OCI-LY3 (cell line): ENCODE results near the gene STEEP1.
"Not testable (repeated sequence)": the region's sequence is repeated elsewhere in the genome, so short reads cannot be mapped to it uniquely, and the experiment has no call there.

Source experiments
- H2AFZ ChIP-seq: fragments of 200-600, 300-600 bp; shearing (Covaris generic); 2 replicates; pipeline ENCODE4 v1.6.0; 2014; ENCODE audit warnings: antibody characterized with exemption, low read depth, low read length
- H3K27ac ChIP-seq: fragments of 200-600, 300-600 bp; sonication (generic); 2 replicates; pipeline ENCODE4 v1.5.1; 2014; ENCODE audit warnings: mild to moderate bottlenecking, low read length, moderate library complexity, mixed read lengths
- H3K27me3 ChIP-seq: fragments of 200-600, 300-600 bp; sonication (generic); 2 replicates; pipeline ENCODE4 v1.6.1; 2014; ENCODE audit warnings: low read depth, low read length, mixed read lengths
- H3K36me3 ChIP-seq: fragments of 200-600, 300-600 bp; sonication (generic); replicated peaks from 2 replicates; pipeline ENCODE3; 2014; ENCODE audit warnings: low read depth, low read length, mixed read lengths
- H3K4me1 ChIP-seq: fragments of 300-600, 200-600 bp; sonication (generic); 2 replicates; pipeline ENCODE4 v1.6.1; 2014; ENCODE audit warnings: low read length, mixed read lengths
- H3K4me2 ChIP-seq: fragments of 200-600, 300-600 bp; sonication (generic); 2 replicates; pipeline ENCODE4 v1.6.1; 2014; ENCODE audit warnings: low read length, mixed read lengths
- H3K4me3 ChIP-seq: fragments of 300-600, 200-600 bp; sonication (generic); 2 replicates; pipeline ENCODE4 v1.5.1; 2014; ENCODE audit warnings: antibody characterized with exemption, mild to moderate bottlenecking, low read length, moderate library complexity
- H3K79me2 ChIP-seq: fragments of 300-600, 200-600 bp; shearing (Covaris generic); 2 replicates; pipeline ENCODE4 v1.6.1; 2014; ENCODE audit warnings: mild to moderate bottlenecking, low read length, mixed read lengths
- H3K9ac ChIP-seq: fragments of 300-600, 200-600 bp; shearing (Covaris generic); 2 replicates; pipeline ENCODE4 v1.6.0; 2014; ENCODE audit warnings: mild to moderate bottlenecking, low read length, moderate library complexity
- H3K9me3 ChIP-seq: fragments of 200-600, 300-600 bp; shearing (Covaris generic); 2 replicates; pipeline ENCODE4 v1.6.1; 2014; ENCODE audit warnings: low read length, mixed read lengths; ENCODE audit not compliant: insufficient read depth
- H4K20me1 ChIP-seq: fragments of 200-600, 300-600 bp; sonication (generic); 2 replicates; pipeline ENCODE4 v1.6.1; 2016; ENCODE audit warnings: low read length, mixed read lengths; ENCODE audit not compliant: insufficient read depth
- EZH2phosphoT487 ChIP-seq: fragments of 200-600 bp; shearing (Covaris generic); IDR thresholded peaks from 2 replicates; pipeline ENCODE4 v1.6.1; 2018; ENCODE audit warnings: antibody characterized with exemption, mixed run types, low read depth
- TF ChIP-seq, protein P1 (sequence below): fragments of 200-600, 300-600 bp; sonication (generic); IDR thresholded peaks from 2 replicates; pipeline ENCODE4 v1.5.1; 2014; ENCODE audit warnings: antibody characterized with exemption, low read length, low read depth

STEEP1 gene

GRCh38 chrX:119497185-119497584, 68.0 kb downstream of the STEEP1 start:
- Histone ChIP-seq H3K27me3 (no peaks in the 10 kb centered on the region), H3K4me1 (no peaks in the 10 kb centered on the region), H3K9me3 (no peaks in the 10 kb centered on the region), H3K36me3 (no peaks in the 10 kb centered on the region), H3K27ac (no peak overlapping the region), H2AFZ (no peak overlapping the region), H3K4me3 (no peak overlapping the region), H3K4me2 (no peak overlapping the region), H4K20me1 (no peaks in the 10 kb centered on the region), H3K9ac (no peak overlapping the region), H3K79me2 (no peaks in the 10 kb centered on the region)
- TF ChIP-seq EZH2phosphoT487 = no peak
- TF ChIP-seq, protein P1, sequence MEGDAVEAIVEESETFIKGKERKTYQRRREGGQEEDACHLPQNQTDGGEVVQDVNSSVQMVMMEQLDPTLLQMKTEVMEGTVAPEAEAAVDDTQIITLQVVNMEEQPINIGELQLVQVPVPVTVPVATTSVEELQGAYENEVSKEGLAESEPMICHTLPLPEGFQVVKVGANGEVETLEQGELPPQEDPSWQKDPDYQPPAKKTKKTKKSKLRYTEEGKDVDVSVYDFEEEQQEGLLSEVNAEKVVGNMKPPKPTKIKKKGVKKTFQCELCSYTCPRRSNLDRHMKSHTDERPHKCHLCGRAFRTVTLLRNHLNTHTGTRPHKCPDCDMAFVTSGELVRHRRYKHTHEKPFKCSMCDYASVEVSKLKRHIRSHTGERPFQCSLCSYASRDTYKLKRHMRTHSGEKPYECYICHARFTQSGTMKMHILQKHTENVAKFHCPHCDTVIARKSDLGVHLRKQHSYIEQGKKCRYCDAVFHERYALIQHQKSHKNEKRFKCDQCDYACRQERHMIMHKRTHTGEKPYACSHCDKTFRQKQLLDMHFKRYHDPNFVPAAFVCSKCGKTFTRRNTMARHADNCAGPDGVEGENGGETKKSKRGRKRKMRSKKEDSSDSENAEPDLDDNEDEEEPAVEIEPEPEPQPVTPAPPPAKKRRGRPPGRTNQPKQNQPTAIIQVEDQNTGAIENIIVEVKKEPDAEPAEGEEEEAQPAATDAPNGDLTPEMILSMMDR = no peak

DNA sequence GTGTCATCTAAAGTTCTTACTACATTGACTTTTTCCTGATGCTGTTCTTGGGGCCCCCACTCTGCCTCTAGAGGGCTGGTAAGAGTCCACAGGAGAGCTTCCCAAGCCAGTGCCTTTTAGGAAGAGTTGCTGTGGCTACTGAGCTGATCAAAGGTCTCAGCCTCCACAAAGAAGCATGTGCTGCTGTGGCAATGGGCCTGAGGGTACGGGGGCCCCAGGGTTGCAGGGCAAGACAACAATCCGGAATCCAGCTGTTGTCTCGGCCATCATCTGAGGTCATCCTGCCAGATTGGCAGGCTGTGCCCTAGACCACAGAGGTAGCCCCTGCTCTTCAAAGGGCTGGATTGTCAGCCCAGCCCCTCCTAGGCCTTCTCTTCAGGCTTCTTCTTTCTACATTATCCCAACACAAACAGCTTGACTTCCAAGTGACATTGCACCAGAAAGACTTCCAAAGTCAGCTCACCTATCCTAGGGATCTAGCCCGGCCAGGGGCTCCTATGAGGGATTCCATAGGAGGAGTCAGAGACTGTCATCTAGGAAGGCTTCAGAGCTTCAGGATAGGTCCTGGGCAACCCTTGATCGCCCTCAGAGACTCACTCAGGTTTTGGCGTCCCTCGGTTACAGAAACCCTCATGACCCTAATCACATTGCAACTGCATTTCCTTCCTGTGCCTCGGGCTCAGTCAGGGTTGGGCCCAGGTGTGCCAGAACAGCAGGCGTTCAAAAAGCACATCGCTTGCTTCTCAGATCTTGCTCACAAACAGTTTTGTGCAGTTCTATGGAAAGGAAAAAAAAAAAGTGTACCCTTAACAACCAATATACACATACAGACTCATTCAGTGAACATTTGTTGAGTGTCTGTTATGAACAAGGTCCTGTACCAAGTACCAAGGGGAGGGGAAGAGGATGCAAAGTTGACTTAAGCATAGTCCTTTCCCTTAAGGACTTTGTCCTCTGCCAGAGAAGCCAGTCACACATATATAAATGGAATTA, 69.2 kb downstream of the STEEP1 start:
- no peaks in the 10 kb centered on the region for H3K27me3 ChIP-seq
- no peak overlapping the region for H2AFZ ChIP-seq
- no peaks in the 10 kb centered on the region for H3K4me1 ChIP-seq
- no peak overlapping the region for H3K27ac ChIP-seq
- H4K20me1 ChIP-seq = no peaks in the 10 kb centered on the region
- no peak overlapping the region for H3K9ac ChIP-seq
- H3K4me2 ChIP-seq = no peak overlapping the region
- no peaks in the 10 kb centered on the region for H3K9me3 ChIP-seq
- no peaks in the 10 kb centered on the region for H3K79me2 ChIP-seq
- no peak overlapping the region for H3K4me3 ChIP-seq
- TF ChIP-seq, protein P1 = no peak
- TF ChIP-seq EZH2phosphoT487 = no peak
- no peaks in the 10 kb centered on the region for H3K36me3 ChIP-seq

DNA sequence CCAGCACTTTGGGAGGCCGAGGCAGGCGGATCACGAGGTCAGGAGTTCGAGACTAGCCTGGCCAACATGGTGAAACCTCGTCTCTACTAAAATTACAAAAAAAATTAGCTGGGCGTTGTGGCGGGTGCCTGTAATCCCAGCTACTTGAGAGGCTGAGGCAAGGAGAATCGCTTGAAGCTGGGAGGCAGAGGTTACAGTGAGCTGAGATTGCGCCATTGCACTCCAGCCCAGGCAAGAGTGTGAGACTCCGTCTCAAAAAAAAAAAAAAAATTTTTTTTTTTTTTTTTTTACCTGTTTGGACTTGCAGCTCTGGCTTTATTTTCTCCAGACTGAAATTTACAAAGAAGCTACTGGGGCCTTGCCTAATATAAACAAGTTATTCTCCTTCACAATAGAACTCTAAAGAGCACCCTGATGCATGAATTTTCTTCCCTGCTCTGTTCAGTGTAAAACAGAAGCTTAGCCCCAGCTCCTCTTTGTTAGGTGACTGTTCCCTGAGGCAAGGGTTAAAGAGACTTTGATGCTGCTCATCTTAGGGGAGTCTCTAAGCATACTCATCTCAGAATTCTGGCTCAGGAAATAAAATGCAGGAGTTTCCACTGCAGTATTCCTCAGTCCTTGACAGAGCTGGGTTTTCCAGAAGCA, 71.2 kb downstream of the STEEP1 start:
- H3K4me3 ChIP-seq, H3K4me2 ChIP-seq, H3K4me1 ChIP-seq, H2AFZ ChIP-seq, H3K9ac ChIP-seq, H3K9me3 ChIP-seq, H4K20me1 ChIP-seq, H3K27me3 ChIP-seq, H3K79me2 ChIP-seq, H3K27ac ChIP-seq, H3K36me3 ChIP-seq: not testable (repeated sequence)

DNA sequence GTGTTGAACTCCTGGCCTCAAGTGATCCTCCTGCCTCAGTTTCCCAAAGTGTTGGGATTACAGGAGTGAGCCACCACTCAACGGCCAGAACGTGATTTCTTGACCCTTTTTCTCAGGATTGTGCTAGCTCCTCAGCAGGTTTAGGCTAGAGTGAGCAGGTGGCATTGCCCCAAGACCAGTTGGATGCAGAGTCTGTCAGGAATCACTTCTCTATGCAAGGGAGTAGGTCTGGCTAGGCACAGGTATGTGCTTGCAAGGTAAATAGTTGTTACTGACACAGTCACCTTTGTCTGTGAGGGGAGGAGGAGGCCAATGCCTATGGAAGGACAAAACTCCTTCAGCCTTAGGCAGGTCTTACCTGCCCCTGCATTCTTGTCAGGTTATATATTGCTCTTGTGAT, 72.7 kb downstream of the STEEP1 start:
- Histone ChIP-seq H3K79me2 (no peaks in the 10 kb centered on the region), H2AFZ (no peak overlapping the region), H3K4me1 (no peaks in the 10 kb centered on the region), H3K4me2 (no peak overlapping the region), H3K9me3 (no peaks in the 10 kb centered on the region), H3K4me3 (no peak overlapping the region), H3K27me3 (no peaks in the 10 kb centered on the region), H4K20me1 (no peaks in the 10 kb centered on the region), H3K9ac (no peak overlapping the region), H3K27ac (no peak overlapping the region), H3K36me3 (no peaks in the 10 kb centered on the region)
- TF ChIP-seq EZH2phosphoT487 = no peak
- TF ChIP-seq, protein P1 = no peak
